Measurements from ENCODE around the gene USP34. TPM values are rescaled to one million over a fixed set of nuclear protein-coding genes. Genes with fewer than 3 reads are reported as not detected.
"Not testable (repeated sequence)": the region's sequence is repeated elsewhere in the genome, so short reads cannot be mapped to it uniquely, and the experiment has no call there.

Gene USP34
- total and polyA plus RNA-seq, 2 experiments from 2014 or later: 81.8 to 157 TPM

DNA sequence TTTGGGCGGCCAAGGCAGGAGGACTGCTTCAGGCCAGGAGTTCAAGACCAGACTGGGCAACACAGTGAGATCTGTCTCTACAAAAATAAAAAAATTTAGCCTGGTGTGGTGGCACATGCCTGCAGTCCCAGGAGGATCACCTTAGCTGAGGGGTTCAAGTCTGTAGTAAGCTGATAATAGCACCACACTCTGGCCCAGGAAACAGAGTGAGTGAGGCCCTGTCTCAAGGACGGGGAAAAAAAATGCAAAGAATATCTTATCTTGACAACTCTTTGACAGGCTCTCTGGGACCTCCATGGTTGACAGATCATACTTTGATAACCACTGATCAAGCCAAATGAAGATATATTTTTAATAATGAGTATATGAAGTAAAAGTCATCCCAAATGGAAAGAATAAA lies 22.7 kb downstream of the USP34 start (continued):
- TF ChIP-seq, protein P1, sequence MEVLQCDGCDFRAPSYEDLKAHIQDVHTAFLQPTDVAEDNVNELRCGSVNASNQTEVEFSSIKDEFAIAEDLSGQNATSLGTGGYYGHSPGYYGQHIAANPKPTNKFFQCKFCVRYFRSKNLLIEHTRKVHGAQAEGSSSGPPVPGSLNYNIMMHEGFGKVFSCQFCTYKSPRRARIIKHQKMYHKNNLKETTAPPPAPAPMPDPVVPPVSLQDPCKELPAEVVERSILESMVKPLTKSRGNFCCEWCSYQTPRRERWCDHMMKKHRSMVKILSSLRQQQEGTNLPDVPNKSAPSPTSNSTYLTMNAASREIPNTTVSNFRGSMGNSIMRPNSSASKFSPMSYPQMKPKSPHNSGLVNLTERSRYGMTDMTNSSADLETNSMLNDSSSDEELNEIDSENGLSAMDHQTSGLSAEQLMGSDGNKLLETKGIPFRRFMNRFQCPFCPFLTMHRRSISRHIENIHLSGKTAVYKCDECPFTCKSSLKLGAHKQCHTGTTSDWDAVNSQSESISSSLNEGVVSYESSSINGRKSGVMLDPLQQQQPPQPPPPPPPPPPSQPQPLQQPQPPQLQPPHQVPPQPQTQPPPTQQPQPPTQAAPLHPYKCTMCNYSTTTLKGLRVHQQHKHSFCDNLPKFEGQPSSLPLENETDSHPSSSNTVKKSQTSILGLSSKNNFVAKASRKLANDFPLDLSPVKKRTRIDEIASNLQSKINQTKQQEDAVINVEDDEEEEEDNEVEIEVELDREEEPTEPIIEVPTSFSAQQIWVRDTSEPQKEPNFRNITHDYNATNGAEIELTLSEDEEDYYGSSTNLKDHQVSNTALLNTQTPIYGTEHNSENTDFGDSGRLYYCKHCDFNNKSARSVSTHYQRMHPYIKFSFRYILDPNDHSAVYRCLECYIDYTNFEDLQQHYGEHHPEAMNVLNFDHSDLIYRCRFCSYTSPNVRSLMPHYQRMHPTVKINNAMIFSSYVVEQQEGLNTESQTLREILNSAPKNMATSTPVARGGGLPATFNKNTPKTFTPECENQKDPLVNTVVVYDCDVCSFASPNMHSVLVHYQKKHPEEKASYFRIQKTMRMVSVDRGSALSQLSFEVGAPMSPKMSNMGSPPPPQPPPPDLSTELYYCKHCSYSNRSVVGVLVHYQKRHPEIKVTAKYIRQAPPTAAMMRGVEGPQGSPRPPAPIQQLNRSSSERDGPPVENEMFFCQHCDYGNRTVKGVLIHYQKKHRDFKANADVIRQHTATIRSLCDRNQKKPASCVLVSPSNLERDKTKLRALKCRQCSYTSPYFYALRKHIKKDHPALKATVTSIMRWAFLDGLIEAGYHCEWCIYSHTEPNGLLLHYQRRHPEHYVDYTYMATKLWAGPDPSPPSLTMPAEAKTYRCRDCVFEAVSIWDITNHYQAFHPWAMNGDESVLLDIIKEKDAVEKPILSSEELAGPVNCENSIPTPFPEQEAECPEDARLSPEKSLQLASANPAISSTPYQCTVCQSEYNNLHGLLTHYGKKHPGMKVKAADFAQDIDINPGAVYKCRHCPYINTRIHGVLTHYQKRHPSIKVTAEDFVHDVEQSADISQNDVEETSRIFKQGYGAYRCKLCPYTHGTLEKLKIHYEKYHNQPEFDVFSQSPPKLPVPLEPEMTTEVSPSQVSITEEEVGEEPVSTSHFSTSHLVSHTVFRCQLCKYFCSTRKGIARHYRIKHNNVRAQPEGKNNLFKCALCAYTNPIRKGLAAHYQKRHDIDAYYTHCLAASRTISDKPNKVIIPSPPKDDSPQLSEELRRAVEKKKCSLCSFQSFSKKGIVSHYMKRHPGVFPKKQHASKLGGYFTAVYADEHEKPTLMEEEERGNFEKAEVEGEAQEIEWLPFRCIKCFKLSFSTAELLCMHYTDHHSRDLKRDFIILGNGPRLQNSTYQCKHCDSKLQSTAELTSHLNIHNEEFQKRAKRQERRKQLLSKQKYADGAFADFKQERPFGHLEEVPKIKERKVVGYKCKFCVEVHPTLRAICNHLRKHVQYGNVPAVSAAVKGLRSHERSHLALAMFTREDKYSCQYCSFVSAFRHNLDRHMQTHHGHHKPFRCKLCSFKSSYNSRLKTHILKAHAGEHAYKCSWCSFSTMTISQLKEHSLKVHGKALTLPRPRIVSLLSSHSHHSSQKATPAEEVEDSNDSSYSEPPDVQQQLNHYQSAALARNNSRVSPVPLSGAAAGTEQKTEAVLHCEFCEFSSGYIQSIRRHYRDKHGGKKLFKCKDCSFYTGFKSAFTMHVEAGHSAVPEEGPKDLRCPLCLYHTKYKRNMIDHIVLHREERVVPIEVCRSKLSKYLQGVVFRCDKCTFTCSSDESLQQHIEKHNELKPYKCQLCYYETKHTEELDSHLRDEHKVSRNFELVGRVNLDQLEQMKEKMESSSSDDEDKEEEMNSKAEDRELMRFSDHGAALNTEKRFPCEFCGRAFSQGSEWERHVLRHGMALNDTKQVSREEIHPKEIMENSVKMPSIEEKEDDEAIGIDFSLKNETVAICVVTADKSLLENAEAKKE (CRISPR knock-in tag; IDR thresholded peaks at IDR 0.05): no peak
- no peak for TF ChIP-seq EZH2phosphoT487 (IDR thresholded peaks at IDR 0.05; ENCODE audit: unreplicated experiment)

DNA sequence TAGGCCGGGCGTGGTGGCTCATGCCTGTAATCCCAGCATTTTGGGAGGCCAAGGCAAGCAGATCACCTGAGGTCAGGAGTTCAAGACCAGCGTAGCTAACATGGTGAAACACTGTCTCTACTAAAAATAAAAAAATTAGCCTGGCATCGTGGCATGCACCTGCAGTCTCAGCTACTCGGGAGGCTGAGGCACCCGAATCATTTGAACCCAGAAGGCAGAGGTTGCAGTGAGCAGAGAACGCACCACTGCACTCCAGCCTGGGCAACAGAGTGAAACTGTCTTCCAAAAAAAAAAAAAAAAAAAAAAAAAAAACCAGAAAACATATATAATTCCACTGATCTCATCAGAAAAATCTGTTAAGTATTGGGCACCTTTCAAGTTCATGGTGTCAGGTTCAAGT lies 23.9 kb downstream of the USP34 start:
- ATAC-seq; H3K27ac Mint-ChIP-seq; H3K9me2 ChIP-seq (ENCODE audit: insufficient read depth); H3F3A ChIP-seq (replicated peaks; ENCODE audit: low read depth); H3K4me3 ChIP-seq; H3K36me3 ChIP-seq (ENCODE audit: insufficient read depth); H3K9me3 Mint-ChIP-seq; H3K27ac ChIP-seq (ENCODE audit: low read depth); H3K4me1 ChIP-seq (ENCODE audit: insufficient read depth); H3K27me3 Mint-ChIP-seq (ENCODE audit: insufficient read depth, low read depth, poor library complexity); DNase-seq (ENCODE audit: low spot score); H3K27me3 ChIP-seq (ENCODE audit: insufficient read depth); H2AFZ ChIP-seq; H3K4me2 ChIP-seq; H3K4me3 Mint-ChIP-seq: not testable (repeated sequence)
- Histone ChIP-seq H4K20me1 (replicated peaks; ENCODE audit: insufficient read depth) (peaks cover 59% of the 10 kb centered on the region), H3K79me2 (replicated peaks; ENCODE audit: insufficient read depth) (peaks cover 100% of the 10 kb centered on the region)
- Mint-ChIP-seq H3K36me3 (ENCODE audit: low read depth) (peaks cover 23% of the 10 kb centered on the region; the same call in 2 of the 3 replicates), H3K4me1 (peaks cover 12% of the 10 kb centered on the region)

DNA sequence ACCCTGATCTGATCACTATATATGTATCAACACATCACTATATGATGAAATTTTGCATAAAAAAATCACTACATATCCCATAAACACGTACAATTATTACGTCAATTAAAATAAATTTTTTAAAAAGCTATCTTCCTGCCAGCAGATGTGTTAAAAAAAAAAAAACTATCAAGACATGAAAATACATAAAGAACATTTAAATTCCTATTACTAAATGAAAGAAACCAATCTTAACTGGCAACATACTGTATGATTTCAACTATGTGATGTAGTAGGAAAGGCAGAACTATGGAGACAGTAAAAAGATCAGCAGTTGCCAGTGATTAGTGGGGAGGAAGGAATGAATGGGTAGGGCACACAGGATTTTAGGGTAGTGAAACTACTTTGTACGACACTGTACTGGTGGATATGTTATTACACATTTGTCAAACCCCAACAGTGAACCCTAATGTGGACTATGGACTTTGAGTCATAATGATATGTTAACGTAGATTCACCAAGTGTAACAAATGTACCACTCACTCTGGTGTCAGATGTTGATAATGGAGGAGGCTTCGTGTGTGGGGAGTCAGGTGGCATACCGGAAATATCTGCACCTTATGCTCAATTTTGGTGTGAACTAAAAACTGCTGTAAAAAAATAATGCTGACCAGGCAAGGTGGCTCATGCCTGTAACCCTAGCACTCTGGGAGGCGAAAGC lies 27.4 kb downstream of the USP34 start:
- Histone ChIP-seq H3K79me2 (replicated peaks; ENCODE audit: insufficient read depth) (peaks cover 100% of the 10 kb centered on the region), H3K36me3 (ENCODE audit: insufficient read depth) (no peaks in the 10 kb centered on the region), H3K4me3 (no peak overlapping the region), H3K4me2 (no peak overlapping the region), H3K4me1 (ENCODE audit: insufficient read depth) (peaks cover 12% of the 10 kb centered on the region), H3K9me2 (ENCODE audit: insufficient read depth) (no peaks in the 10 kb centered on the region), H4K20me1 (replicated peaks; ENCODE audit: insufficient read depth) (peaks cover 51% of the 10 kb centered on the region), H2AFZ (no peak overlapping the region), H3K27ac (ENCODE audit: low read depth) (no peak overlapping the region), H3F3A (replicated peaks; ENCODE audit: low read depth) (0 out of 2 replicates have a peak, but pooled peaks cover 2% of the 10 kb centered on the region), H3K27me3 (ENCODE audit: insufficient read depth) (no peaks in the 10 kb centered on the region)
- Mint-ChIP-seq H3K27ac (no peak overlapping the region), H3K36me3 (ENCODE audit: low read depth) (peaks cover 14% of the 10 kb centered on the region), H3K9me3 (peaks cover 2% of the 10 kb centered on the region; the same call in 1 of the 3 replicates), H3K27me3 (ENCODE audit: insufficient read depth, low read depth, poor library complexity) (peaks cover 2% of the 10 kb centered on the region), H3K4me3 (no peak overlapping the region), H3K4me1 (peaks cover 29% of the 10 kb centered on the region)
- DNase-seq (ENCODE audit: low spot score) (no peak), ATAC-seq (no peak)
- TF ChIP-seq, protein P2, sequence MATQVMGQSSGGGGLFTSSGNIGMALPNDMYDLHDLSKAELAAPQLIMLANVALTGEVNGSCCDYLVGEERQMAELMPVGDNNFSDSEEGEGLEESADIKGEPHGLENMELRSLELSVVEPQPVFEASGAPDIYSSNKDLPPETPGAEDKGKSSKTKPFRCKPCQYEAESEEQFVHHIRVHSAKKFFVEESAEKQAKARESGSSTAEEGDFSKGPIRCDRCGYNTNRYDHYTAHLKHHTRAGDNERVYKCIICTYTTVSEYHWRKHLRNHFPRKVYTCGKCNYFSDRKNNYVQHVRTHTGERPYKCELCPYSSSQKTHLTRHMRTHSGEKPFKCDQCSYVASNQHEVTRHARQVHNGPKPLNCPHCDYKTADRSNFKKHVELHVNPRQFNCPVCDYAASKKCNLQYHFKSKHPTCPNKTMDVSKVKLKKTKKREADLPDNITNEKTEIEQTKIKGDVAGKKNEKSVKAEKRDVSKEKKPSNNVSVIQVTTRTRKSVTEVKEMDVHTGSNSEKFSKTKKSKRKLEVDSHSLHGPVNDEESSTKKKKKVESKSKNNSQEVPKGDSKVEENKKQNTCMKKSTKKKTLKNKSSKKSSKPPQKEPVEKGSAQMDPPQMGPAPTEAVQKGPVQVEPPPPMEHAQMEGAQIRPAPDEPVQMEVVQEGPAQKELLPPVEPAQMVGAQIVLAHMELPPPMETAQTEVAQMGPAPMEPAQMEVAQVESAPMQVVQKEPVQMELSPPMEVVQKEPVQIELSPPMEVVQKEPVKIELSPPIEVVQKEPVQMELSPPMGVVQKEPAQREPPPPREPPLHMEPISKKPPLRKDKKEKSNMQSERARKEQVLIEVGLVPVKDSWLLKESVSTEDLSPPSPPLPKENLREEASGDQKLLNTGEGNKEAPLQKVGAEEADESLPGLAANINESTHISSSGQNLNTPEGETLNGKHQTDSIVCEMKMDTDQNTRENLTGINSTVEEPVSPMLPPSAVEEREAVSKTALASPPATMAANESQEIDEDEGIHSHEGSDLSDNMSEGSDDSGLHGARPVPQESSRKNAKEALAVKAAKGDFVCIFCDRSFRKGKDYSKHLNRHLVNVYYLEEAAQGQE (IDR thresholded peaks at IDR 0.05; ENCODE audit: unreplicated experiment): no peak
- TF ChIP-seq CREB1 (CRISPR knock-in tag; IDR thresholded peaks at IDR 0.05; ENCODE audit: low read depth) (no peak), NANOG (IDR thresholded peaks at IDR 0.05; ENCODE audit: borderline replicate concordance) (no peak), POLR2AphosphoS5 (IDR thresholded peaks at IDR 0.05; ENCODE audit: low read depth) (no peak)
- TF ChIP-seq, protein P3, sequence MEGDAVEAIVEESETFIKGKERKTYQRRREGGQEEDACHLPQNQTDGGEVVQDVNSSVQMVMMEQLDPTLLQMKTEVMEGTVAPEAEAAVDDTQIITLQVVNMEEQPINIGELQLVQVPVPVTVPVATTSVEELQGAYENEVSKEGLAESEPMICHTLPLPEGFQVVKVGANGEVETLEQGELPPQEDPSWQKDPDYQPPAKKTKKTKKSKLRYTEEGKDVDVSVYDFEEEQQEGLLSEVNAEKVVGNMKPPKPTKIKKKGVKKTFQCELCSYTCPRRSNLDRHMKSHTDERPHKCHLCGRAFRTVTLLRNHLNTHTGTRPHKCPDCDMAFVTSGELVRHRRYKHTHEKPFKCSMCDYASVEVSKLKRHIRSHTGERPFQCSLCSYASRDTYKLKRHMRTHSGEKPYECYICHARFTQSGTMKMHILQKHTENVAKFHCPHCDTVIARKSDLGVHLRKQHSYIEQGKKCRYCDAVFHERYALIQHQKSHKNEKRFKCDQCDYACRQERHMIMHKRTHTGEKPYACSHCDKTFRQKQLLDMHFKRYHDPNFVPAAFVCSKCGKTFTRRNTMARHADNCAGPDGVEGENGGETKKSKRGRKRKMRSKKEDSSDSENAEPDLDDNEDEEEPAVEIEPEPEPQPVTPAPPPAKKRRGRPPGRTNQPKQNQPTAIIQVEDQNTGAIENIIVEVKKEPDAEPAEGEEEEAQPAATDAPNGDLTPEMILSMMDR (conservative IDR thresholded peaks at IDR 0.05; ENCODE audit: low read depth in 2 of 2): no peak
